ENCODE data around the gene MED27. TPM values are rescaled to one million over a fixed set of nuclear protein-coding genes. Genes with fewer than 3 reads are reported as not detected.

MED27 gene
- total and polyA plus RNA-seq, 2 experiments from 2014 or later = 17.2 to 32.1 TPM

DNA sequence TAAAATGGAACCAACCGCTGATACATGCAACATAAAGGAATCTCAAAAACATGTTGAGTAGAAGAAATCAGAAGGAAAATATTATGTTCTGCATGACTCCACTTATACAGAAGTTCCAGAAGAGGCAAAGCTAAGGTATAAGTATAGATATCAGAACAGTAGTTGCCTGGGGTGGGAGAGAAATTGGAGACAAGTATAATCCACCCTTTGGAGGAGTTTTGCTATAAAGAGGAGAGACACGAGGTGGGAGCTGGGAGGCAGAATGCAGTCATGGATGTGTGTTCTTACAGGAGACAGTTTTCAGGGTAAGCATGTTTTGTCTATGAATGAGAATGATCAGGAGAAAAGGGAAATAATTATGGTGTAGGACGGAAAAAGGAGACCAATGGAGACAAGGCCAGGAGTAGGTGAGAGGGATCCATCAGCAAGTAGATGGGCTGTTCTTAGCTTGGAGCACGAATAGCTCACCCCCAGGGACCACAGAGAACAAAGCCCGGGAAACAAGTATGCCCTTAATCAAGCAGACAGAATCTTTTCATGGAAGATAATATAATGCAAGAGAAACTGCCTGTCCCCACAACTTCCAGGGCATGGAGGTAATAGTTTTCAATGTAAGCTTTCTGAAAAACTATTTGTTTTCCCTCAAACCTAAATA, 72.2 kb downstream of the MED27 start:
- Histone ChIP-seq H3K79me2 (peaks cover 21% of the 10 kb centered on the region), H3K36me3 (replicated peaks; ENCODE audit: insufficient read depth, low read depth) (no peaks in the 10 kb centered on the region), H3K27ac (no peak overlapping the region), H3K4me2 (no peak overlapping the region), H3K27me3 (no peaks in the 10 kb centered on the region), H3K4me3 (no peak overlapping the region), H3K4me1 (ENCODE audit: insufficient read depth) (peaks cover 2% of the 10 kb centered on the region), H2AFZ (no peak overlapping the region), H3K9me3 (ENCODE audit: low read depth) (no peaks in the 10 kb centered on the region), H3K9me2 (replicated peaks; ENCODE audit: insufficient read depth) (no peaks in the 10 kb centered on the region), H4K20me1 (ENCODE audit: insufficient read depth, poor library complexity, severe bottlenecking) (no peaks in the 10 kb centered on the region)
- WGBS (ENCODE audit: low lambda C conversion rate, missing lambda C conversion rate) = 80% methylated on average over 5 of the region's 5 CpGs
- TF ChIP-seq, protein P1, sequence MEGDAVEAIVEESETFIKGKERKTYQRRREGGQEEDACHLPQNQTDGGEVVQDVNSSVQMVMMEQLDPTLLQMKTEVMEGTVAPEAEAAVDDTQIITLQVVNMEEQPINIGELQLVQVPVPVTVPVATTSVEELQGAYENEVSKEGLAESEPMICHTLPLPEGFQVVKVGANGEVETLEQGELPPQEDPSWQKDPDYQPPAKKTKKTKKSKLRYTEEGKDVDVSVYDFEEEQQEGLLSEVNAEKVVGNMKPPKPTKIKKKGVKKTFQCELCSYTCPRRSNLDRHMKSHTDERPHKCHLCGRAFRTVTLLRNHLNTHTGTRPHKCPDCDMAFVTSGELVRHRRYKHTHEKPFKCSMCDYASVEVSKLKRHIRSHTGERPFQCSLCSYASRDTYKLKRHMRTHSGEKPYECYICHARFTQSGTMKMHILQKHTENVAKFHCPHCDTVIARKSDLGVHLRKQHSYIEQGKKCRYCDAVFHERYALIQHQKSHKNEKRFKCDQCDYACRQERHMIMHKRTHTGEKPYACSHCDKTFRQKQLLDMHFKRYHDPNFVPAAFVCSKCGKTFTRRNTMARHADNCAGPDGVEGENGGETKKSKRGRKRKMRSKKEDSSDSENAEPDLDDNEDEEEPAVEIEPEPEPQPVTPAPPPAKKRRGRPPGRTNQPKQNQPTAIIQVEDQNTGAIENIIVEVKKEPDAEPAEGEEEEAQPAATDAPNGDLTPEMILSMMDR (IDR thresholded peaks at IDR 0.05; ENCODE audit: poor library complexity) = no peak
- no peak for TF ChIP-seq EZH2 (IDR thresholded peaks at IDR 0.05; ENCODE audit: borderline replicate concordance)
- TF ChIP-seq EZH2phosphoT487 (IDR thresholded peaks at IDR 0.05; ENCODE audit: low read depth, severe bottlenecking, unreplicated experiment) = no peak
- DNase-seq (ENCODE audit: low spot score) = no peak

DNA sequence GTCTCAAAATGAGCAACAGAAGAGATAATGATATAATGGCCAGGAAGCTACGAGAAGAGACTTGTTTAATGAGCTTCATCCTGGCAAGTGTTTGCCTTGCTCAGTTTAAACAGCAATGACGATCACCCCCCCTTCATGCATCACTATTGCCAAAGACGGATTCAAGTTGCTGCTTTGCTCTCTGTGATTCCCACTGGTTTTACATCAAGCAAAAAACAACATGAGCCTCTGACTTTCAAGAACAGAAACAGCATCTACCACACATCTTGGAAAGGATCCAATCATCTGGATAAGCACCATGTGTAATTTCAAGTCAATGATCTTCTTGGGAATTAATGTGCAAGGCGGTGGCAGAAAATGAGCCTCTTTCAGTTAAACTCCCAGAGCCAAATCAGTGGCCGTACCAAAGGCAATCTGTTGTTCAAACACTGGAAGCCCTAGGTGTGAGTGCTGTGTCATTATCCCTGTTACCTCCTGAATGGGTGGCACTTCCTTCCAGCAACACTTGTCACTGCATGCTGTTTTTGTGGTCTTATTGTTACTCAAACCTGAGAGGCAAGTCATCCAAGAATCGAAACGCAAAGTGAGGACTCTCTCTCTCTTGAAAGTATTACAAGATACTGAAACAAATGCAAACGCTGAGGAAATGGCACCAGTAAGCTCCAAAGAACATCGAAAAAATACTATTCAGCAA, 72.8 kb downstream of the MED27 start:
- H4K20me1 ChIP-seq (ENCODE audit: insufficient read depth, poor library complexity, severe bottlenecking) = no peaks in the 10 kb centered on the region
- no peak overlapping the region for H3K4me3 ChIP-seq
- H3K79me2 ChIP-seq = peaks cover 21% of the 10 kb centered on the region
- H3K9me2 ChIP-seq (replicated peaks; ENCODE audit: insufficient read depth) = no peaks in the 10 kb centered on the region
- H3K27me3 ChIP-seq = no peaks in the 10 kb centered on the region
- no peaks in the 10 kb centered on the region for H3K9me3 ChIP-seq (ENCODE audit: low read depth)
- no peak overlapping the region for H3K27ac ChIP-seq
- DNase-seq (ENCODE audit: low spot score) = no peak
- TF ChIP-seq, protein P1 (IDR thresholded peaks at IDR 0.05; ENCODE audit: poor library complexity) = no peak
- no peak for TF ChIP-seq EZH2 (IDR thresholded peaks at IDR 0.05; ENCODE audit: borderline replicate concordance)
- H3K4me2 ChIP-seq = no peak overlapping the region
- no peaks in the 10 kb centered on the region for H3K4me1 ChIP-seq (ENCODE audit: insufficient read depth)
- H2AFZ ChIP-seq = no peak overlapping the region
- H3K36me3 ChIP-seq (replicated peaks; ENCODE audit: insufficient read depth, low read depth) = no peaks in the 10 kb centered on the region
- whole genome bisulfite sequencing (ENCODE audit: low lambda C conversion rate, missing lambda C conversion rate) = 67% methylated on average over 9 of the region's 9 CpGs

DNA sequence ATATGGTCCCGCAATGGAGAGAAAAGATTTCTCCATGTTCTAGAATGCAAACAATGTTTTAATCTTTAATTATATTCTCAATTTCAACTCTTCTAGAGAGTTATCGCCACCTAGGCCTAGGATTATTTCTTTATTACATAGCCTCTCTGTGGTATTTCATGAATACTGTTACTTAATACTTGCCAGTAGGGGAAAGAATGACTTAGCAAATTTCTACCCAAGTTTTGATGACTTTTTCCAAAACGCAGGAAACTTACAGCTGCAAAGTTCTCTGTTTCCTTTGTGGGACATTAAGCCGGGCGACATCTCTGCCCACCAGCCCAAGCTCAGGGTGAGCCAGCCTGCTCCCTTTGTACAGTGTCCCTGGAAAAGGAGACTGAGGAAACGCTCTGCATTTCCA, 73.8 kb downstream of the MED27 start:
- no peaks in the 10 kb centered on the region for H3K27me3 ChIP-seq
- no peak overlapping the region for H3K4me3 ChIP-seq
- no peak for TF ChIP-seq EZH2 (IDR thresholded peaks at IDR 0.05; ENCODE audit: borderline replicate concordance)
- TF ChIP-seq, protein P1 (IDR thresholded peaks at IDR 0.05; ENCODE audit: poor library complexity) = no peak
- TF ChIP-seq EZH2phosphoT487 (IDR thresholded peaks at IDR 0.05; ENCODE audit: low read depth, severe bottlenecking, unreplicated experiment) = no peak
- no peaks in the 10 kb centered on the region for H4K20me1 ChIP-seq (ENCODE audit: insufficient read depth, poor library complexity, severe bottlenecking)
- no peaks in the 10 kb centered on the region for H3K4me1 ChIP-seq (ENCODE audit: insufficient read depth)
- WGBS (ENCODE audit: low lambda C conversion rate, missing lambda C conversion rate) = 93% methylated on average over 6 of the region's 6 CpGs
- no peaks in the 10 kb centered on the region for H3K9me2 ChIP-seq (replicated peaks; ENCODE audit: insufficient read depth)
- H3K9me3 ChIP-seq (ENCODE audit: low read depth) = no peaks in the 10 kb centered on the region
- no peak overlapping the region for H3K4me2 ChIP-seq
- DNase-seq (ENCODE audit: low spot score) = no peak
- peaks cover 21% of the 10 kb centered on the region for H3K79me2 ChIP-seq
- no peaks in the 10 kb centered on the region for H3K36me3 ChIP-seq (replicated peaks; ENCODE audit: insufficient read depth, low read depth)
- no peak overlapping the region for H2AFZ ChIP-seq
- H3K27ac ChIP-seq = no peak overlapping the region

Measured in hepatocyte (in vitro differentiated cells).